Measurements from ENCODE around the gene PPP1R3G.

- TF ChIP-seq POLR2A (IDR thresholded peaks at IDR 0.05; ENCODE audit: low read depth, low read length) = no peak
- TF ChIP-seq, protein P1, sequence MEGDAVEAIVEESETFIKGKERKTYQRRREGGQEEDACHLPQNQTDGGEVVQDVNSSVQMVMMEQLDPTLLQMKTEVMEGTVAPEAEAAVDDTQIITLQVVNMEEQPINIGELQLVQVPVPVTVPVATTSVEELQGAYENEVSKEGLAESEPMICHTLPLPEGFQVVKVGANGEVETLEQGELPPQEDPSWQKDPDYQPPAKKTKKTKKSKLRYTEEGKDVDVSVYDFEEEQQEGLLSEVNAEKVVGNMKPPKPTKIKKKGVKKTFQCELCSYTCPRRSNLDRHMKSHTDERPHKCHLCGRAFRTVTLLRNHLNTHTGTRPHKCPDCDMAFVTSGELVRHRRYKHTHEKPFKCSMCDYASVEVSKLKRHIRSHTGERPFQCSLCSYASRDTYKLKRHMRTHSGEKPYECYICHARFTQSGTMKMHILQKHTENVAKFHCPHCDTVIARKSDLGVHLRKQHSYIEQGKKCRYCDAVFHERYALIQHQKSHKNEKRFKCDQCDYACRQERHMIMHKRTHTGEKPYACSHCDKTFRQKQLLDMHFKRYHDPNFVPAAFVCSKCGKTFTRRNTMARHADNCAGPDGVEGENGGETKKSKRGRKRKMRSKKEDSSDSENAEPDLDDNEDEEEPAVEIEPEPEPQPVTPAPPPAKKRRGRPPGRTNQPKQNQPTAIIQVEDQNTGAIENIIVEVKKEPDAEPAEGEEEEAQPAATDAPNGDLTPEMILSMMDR (conservative IDR thresholded peaks at IDR 0.05; ENCODE audit: low read depth, low read length) = no peak
- no peak for TF ChIP-seq RAD21 (IDR thresholded peaks at IDR 0.05; ENCODE audit: low read length)
Observed at GRCh38 chr6:5061152-5061551, 24.0 kb upstream of the PPP1R3G start.

Measured in IMR-90 (cell line).